HG03565 (cell line): ENCODE data around the gene MOB3B.

ENCODE experiments used
- ATAC-seq: cut with Tn5 transposase; IDR thresholded peaks from one replicate; pipeline ENCODE4 v1.9.1; 2021; ENCODE audit warnings: mild to moderate bottlenecking, moderate library complexity; ENCODE audit not compliant: unreplicated experiment

The MOB3B gene

DNA sequence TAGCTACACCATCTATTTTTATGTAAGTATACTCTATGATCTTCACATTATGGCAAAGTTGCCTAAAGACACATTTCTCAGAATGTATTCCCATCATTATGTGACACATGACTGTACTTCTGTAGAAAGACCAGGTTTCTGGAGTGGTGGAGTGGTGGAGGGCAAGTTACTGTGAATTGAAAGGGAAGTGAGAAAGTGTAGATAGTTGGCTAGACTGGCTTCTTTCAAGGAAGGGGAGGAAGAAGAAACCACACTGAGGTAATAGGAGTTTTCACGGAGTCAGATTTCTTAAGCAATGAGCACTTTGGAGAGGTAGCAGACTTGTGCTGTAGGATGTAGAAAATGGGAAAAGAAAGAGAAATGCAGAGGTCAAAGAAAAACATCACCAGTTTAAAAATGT is 181.7 kb downstream of the MOB3B start:
- ATAC-seq = no peak

DNA sequence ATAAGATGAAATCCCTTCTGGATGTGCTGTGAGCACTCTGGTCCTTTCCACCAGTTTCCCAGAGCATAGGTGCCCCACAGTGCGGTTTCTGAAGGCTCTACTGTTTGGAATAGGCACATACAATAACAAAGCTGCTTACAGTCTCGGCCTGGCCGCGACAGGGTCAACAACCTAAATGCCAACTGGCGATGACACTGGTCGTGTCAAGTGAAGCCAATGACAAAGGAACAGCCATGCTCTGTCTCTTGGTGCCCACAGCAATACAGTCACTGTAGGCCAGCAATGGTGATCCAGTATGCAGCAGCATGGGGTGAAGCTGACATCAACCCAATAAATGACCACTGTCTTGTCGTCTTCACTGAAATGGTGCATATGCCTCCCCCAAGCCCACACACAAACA is 184.8 kb downstream of the MOB3B start:
- ATAC-seq = no peak

DNA sequence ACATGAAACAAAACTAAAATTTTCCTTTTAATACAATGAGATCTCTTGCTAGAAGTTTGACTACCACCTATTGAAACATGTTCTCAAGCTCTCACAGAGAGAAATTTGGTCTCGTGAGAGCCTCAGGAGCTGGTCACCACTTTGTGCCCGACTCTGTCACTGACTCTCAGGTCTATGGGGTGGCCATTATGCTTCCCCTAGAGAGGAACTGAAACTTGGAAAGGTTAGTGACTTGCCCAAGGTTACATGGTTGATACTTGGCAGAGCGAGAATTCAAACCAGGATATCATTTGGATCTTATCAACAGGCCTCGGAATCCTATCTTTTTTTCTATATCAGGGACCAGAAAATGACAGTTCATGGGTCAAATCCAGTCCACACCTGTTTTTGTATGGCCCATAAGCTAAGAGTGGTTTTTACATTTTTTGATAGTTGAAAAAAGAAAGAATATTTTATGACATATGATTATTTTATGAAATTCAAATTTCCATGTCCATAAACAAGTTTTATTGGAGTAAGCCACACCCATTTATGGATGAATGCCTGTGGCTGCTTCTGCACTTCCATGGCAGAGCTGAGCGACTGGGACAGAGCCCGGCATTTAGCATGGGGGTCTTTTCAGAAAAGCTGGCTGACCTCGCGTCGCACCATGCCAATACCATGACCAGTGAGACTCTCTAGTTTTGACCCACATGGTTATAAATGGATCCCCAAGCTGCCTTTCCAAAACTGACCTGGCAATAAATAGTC is 187.9 kb downstream of the MOB3B start:
- no peak for ATAC-seq

DNA sequence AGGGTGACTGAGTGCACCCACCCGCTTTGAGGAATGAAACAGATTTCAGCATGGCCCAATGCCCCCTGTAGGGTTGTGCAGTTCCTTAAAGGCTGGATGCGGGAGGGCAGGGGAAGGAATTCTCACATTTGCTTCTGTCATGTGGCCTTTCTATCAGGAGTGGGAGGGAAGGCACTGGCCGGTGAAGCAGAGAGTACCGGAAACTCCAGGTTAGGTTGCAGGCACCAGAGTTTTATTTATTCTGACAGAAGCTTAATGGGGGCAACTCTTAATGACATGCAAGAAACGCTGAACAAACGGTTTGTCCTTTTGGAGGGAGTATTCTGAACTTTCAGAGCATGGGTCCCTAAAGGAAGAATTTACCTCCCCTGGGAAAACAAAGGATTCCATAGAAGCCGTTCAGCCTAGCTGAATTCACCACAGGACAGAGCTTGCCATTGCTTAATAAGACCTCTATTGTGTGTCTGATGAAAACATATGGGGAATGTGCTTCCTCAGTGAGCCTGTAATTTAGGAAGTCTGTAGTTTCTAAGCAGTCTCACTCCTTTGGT is 188.6 kb downstream of the MOB3B start:
- ATAC-seq = no peak

DNA sequence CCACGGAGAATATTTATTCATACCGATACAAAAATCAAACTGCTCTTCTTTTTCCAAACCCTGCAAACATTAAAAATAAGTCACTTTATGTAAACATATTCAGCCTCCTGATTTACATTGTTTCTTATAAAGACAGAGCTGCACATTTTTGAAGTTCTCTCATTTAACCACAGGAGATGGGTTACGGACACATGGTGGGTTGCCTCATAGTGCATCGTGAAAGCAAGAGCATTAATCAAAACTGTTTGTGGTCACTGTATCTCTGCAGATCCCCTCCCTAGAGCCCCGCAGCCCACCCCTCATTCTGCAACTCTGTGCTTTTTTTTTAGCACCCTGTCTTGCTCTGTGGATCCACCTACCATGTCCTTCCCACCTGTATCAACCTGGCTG is 189.3 kb downstream of the MOB3B start:
- ATAC-seq = no peak

DNA sequence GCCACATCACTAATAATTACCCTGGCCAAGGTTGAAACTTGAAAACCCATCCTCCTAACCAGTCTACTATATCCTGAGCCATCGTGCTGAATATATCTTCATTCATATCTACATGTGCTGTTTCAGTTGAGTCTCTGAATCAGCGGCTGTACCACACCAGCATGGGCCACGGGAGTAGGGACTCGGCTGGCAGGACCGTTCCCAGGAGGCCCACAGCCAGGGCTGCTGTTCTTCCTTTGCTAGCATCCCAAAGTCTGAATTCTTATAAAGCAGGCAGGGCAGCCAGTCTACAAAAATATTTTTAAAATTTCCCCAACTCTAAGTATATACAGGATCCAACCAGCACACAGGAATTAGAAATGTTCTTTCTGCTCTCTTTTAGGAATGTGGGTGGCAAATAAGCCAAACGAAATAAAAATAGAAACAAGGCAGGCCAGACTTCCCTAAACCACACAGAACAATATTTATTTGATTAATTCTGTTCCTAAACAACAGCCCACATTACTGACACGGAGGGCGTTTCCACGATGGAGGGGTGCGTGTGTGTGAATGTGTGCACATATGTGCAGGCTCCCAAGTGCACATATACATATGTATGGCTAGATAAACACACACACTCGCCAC is 189.8 kb downstream of the MOB3B start:
- no peak for ATAC-seq

DNA sequence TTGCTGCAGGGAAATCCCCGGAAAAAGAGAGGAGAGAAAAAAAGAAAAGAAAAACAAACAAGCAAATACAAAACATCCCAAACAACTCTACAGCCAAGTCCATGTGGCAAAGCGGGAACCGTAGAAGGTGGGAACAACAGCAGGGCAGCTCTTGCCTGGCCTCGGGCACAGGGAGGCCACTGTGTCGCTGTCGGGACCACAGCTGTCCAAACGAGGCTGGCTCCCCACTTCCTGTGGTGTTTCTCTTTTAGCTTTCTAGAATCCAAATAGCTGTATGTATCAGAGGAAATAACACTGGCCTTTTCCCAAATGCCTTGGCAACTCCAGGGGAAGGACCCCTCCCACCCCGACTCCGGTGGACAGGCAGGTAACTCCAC is 191.1 kb downstream of the MOB3B start:
- no peak for ATAC-seq

DNA sequence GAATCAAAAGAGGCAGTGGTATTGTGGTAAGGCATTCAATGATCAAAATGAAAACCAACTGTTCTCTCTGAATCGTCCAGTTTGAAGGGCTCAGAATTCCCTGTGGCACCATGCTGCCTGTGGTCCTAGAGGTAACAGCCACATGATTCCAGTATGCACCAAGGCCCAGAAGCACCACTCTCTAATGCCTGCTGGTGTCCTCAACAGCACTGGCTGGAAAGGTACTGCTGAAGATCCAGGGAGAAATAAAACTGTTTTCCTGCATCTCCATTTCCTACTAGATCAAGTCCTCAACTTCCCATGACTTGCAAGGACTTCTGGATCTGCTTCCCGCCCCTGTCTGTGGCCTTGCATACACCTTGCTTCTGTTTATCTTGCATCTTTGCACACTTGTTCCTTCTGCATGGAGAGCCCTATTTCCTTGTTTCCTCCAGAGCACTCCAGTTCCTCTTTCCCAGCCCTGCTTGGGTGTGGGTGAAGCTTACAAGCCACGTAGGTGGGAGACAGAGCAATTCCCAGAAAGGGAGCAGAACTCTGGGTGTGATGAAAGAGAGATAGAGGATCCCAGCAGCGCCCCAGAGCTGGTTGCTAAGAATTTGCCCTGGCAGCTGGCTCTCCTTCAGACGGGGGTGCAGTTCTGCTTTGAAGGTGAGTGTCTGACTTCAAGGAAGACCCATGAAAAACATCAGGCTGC is 191.6 kb downstream of the MOB3B start:
- no peak for ATAC-seq

DNA sequence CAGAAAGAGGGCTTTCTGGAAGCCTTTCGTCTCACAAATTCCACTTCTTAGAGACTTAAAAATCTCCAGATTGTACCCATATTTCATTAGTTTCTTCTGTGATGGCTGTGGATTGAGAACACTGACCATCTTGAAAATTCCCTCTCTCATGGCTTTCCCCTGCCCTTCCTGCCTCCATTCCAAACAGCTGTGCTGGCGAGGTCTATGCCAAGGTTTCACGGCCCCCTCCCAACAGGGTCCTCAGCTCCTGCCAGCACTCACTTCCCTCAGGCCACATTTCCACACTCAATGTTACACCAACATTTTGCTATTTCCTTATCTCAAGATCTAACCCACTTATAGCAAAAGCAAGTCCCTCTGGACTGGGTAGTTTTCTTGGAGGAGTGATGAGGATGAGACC is 192.4 kb downstream of the MOB3B start:
- no peak for ATAC-seq

DNA sequence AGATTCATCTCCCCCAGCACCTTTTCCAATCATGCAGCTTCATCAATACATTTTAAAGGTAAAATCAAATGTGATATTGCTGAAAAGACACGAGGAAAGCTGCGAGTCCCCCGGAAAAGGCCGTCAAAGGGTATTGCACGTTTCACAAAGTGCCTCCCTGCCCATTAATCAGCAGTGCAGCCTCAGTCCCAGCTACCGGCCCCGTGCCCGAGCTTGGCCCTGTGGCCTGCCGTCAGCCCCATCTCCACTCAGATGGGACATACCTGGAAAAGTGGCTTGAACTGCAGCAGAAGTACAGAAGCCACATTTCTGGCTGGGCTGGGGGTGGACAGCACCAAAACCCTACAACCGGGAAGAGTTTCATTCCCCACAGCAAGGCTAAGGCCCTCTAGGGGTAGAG is 192.8 kb downstream of the MOB3B start:
- no peak for ATAC-seq

DNA sequence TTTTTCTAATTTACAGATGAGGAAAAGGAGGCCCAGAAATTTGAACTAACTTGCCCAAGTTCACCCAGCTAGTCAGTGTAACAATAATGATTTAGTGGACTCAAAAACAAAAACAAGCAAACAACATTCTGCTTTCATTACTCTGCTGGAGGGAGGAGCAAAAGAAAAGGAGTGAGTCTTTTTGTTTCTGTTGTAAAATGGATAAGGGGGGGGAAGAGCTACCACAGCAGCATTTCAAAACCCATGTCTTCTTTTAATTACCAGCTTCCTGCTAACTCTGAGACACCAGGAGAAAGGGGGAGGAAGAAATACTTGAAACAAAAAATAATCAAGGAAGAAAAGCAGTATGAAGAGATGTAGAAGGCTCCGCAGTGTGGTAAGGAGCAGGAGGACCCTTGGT is 193.5 kb downstream of the MOB3B start:
- no peak for ATAC-seq

DNA sequence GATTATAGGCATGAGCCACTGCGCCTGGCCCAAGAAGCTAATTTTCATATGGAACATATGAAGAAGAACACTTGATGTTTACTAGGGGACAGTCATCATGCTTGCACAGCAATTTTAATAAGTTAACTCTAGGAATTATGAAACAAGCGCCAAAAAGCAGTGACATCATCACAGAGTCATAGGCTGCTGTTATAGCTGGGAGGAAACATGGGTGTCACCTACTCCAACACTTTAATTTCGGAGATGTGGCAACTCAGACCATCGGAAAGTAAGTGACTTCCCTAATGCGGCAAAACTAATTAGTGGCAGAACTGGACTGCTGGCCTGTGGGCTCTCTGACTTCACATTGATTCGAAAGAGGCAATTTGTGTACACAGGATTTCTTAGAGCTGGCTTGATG is 194.5 kb downstream of the MOB3B start:
- ATAC-seq = no peak

DNA sequence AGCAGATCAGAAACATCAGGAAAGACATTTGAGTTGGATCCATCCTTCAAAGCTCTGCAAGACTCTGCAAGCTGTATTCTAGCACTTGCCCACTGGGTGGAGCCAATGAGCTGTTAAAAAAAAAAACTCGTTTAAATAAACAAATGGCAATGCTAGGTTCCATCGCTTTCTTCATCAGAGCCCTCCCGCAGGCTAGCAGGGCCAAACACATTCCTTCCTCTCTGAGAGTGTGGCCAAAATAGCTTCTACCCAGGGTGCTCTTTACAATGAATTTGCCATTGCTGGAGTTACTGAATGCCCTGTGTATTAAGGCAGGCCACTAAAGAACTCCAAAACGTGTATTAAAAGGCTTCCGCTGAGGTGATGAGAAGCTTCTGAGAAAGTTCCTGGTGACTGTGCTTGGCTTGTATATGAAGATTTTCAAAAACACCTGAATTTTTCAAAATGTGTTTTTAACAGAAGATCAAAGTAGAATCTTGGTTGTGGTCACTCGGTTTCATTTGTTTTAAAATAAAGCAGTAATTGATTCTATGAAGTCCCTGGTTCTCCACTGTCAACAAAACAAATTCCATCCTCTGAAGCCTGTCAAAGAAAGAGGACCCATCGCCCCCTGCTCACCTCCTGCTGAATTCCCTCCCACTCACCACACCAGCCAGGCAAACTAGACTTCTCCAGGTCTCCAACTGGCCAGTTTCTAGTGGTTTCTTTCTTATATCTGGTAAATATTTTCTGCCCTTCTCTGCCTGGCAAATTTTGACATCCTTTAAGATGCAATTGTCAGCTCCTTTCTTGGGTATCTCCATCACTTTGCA is 196.2 kb downstream of the MOB3B start:
- ATAC-seq = peak; percentile 74

DNA sequence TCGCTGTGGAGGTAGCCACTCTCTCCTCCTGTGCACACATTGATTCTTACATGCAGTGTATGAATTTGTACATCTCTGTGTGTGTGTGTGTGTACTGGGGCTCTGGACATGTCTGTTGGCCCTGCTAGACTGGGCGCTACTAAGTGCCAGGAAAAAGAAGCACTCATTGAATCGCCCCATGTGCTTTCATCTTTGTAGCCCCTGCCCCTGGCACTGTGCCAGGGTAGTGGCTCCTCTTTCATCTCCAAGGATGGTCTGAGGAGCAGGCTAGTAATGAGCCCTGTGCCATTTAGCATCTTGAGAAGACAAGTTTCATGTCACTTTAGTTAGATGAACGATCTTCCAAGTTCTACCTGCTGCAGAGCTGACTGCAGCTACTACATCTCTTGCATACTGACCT is 198.2 kb downstream of the MOB3B start:
- ATAC-seq = no peak

DNA sequence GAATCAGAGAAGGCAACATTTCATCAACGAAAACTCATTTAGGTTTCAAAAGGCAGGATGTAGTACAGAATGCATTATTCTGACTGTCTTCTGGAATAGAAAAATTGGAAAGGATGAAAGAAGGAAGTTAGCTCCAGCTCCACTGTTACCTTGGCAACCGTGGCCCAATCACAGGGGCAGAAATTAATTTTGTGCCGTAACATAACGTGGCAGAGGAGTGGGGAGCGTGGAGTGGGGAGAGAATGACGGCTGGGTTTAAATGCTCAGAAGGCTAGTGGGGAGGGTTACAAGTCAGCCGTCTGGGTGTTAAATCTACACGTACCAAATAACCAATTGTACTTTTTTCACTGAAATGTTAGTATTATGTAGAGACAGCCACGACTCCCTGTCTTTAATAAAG is 200.3 kb downstream of the MOB3B start:
- ATAC-seq = no peak

DNA sequence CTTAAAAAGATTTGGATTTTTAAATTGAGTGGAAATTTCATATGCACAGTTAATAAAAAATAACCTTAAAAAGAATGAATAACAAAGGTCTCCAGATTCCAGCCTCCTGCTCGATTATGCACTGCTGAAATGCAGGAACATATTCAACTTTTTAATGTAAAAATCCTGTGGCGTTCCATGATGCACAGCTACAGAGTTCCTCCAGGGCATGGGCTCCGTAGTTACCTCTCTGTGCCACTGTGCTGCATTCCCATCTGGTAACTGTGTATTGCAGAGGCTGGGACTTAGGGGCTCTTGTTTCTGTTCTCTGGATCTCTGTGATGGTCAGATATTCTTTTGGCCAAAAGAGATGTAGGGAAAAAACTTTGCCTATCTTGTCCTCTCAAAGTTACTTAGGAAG is 201.1 kb downstream of the MOB3B start:
- ATAC-seq = no peak

DNA sequence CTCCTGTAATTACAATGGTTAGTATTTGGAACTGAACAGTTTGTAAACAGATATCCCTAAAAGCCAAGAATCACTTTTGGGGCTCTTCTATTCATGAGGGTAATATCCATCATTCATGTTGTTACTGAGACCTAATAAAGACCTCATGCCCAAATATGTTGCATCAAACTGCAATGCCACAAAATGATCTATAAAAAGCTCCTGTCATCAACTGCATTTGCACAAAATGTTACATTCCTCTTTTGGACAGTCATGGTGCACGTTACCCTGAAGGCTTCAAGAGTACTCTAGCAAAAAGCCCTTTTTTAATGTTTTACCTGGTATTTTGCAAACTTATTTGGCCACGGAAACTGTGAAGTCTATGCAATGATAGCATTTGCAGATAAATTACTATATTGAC is 218.4 kb downstream of the MOB3B start:
- no peak for ATAC-seq

DNA sequence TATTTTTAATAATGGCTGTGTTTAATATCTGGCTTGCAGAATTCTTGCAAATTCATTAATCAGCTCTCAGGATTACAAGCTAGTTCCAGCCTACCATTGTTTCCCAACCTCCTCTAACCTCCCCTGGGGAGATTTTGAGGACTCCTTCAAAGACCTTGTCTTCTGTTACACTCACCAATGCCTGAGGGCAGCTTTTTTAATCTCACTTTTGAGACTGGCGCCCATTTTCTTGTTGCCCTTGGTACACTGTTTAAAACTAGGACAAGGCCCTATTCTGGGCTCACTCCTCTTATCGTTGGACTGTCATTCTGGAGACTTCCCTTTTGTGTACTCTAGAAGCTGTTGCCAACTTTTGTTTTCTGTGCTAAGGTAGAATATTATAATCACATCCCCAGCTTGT is 219.0 kb downstream of the MOB3B start:
- no peak for ATAC-seq

DNA sequence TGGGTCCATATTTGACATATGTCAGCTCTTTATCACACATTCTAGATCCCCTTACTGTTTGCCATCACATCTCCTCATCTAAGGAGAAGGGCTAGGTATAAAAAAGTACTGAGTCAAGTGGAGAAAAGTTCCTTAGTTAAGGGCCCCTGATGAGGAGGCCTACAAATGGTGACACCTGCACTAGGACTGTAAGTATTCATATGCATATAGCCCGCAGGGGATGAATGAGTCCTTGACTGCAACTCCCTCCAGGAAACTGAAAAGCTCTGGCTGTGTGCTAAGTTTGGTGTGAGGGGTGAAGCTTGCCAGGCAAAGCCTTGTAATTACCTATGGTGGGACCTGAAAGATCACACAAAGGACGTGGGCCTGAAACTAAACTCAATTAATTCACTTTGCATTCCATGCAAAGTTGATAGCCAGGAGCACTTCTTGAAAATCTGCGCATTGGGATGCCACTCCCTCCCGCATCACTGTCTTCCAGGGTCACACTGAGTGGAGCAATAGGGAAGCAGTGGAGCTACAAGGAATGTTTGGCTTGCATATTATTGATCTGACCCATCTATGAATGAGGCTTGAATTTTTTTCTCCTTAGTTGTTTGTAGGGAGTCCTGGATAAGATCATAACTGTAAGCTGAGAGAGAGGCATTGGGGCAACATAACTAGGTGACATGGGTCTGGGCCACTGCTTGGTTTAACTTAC is 220.8 kb downstream of the MOB3B start:
- no peak for ATAC-seq

DNA sequence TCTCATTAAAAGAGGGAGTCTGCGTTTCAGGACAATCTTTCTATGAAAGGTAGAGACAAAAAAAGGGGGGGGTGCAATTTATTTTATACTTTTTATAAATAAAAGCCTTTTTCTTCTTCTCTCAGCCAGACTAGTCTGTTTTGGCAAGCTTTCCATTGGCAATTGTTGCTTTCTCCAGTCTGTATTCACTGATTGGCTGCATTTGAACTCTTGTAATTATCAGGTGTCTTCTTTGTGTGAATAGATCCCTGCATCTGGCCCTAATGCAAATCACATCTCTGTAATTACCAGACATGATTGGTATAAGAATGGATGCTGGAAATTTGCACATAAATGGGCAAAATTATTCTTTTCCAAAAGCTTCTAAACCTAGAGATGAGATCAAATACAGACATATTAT is 225.1 kb downstream of the MOB3B start:
- ATAC-seq = no peak

DNA sequence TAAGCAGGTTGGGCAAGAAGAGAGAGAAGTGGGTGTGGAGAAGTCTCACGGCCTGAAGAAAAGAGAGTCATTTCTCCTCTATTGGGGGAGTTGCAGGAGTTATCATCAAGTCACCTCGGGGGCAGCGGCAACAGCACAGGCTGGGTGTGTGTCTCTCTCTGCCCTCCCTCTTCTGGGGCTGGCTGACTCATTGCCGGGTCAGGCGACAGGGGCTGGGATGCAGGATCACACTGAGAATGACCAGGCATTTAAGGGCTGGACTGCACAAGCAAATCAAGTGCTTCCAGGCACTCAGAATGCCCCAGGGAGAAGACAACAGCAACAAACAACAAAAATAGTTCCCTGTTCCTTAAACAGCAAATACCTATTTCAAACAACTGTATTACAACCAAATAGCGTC is 226.4 kb downstream of the MOB3B start:
- no peak for ATAC-seq
